HepG2 (cell line): ENCODE results near the gene FAM222B. TPM values are rescaled to one million over a fixed set of nuclear protein-coding genes. Genes with fewer than 3 reads are reported as not detected.
A peak's percentile ranks its signal among the peaks of the same experiment; 100 is the strongest.

Experiments
- CAMTA2 ChIP-seq: sonication (generic); formaldehyde crosslinking; IDR thresholded peaks from 2 replicates; pipeline ENCODE4 v1.4.0; 2020; ENCODE audit warnings: mild to moderate bottlenecking, missing genetic modification reagents, borderline replicate concordance
- CC2D1A ChIP-seq: sonication (generic); formaldehyde crosslinking; IDR thresholded peaks from 2 replicates; pipeline ENCODE4 v1.8.1; 2023; ENCODE audit warnings: mild to moderate bottlenecking, missing genetic modification reagents
- ELF4 ChIP-seq: sonication (generic); formaldehyde crosslinking; IDR thresholded peaks from 2 replicates; pipeline ENCODE4 v1.5.0; 2020; ENCODE audit warnings: missing genetic modification reagents, mild to moderate bottlenecking, moderate library complexity, borderline replicate concordance
- ETV5 ChIP-seq: IDR thresholded peaks from 2 replicates; pipeline ENCODE4 v1.6.1; 2018; ENCODE audit warnings: missing biosample characterization, missing genetic modification reagents, inconsistent platforms, borderline replicate concordance
- FLYWCH1 ChIP-seq: sonication (generic); formaldehyde crosslinking; IDR thresholded peaks from 2 replicates; pipeline ENCODE4 v1.8.1; 2023; ENCODE audit warnings: mild to moderate bottlenecking, missing genetic modification reagents
- GPN1 ChIP-seq: sonication (generic); formaldehyde crosslinking; IDR thresholded peaks from 2 replicates; pipeline ENCODE4 v1.5.1; 2020; ENCODE audit warnings: missing genetic modification reagents, borderline replicate concordance
- KDM6A ChIP-seq: IDR thresholded peaks from 2 replicates; pipeline ENCODE4 v1.6.1; 2016; ENCODE audit warnings: low read depth
- LBX2 ChIP-seq: sonication (generic); formaldehyde crosslinking; IDR thresholded peaks from 2 replicates; pipeline ENCODE4 v1.5.0; 2020; ENCODE audit warnings: missing genetic modification reagents, mild to moderate bottlenecking, borderline replicate concordance
- NFE2L2 ChIP-seq: fragments of 150-350 bp; IDR thresholded peaks from 2 replicates; pipeline ENCODE4 v1.6.1; 2014; ENCODE audit warnings: low read length
- POLR2G ChIP-seq: fragments of 200-400 bp; formaldehyde crosslinking; IDR thresholded peaks from 2 replicates; pipeline ENCODE4 v1.6.1; 2018; ENCODE audit warnings: mild to moderate bottlenecking, low read depth, low read length, moderate library complexity
- PRMT3 ChIP-seq: sonication (generic); formaldehyde crosslinking; IDR thresholded peaks from 2 replicates; pipeline ENCODE4 v1.8.1; 2022; ENCODE audit warnings: low read depth, mild to moderate bottlenecking, moderate library complexity, missing genetic modification reagents, borderline replicate concordance
- RCOR2 ChIP-seq: IDR thresholded peaks from 2 replicates; pipeline ENCODE4 v1.6.1; 2016; ENCODE audit warnings: missing biosample characterization, missing genetic modification reagents
- REPIN1 ChIP-seq: sonication (generic); formaldehyde crosslinking; IDR thresholded peaks from 2 replicates; pipeline ENCODE4 v1.8.0; 2022; ENCODE audit warnings: missing genetic modification reagents, low read depth, mild to moderate bottlenecking, borderline replicate concordance
- SP4 ChIP-seq: sonication (generic); formaldehyde crosslinking; IDR thresholded peaks from 2 replicates; pipeline ENCODE4 v1.8.1; 2023; ENCODE audit warnings: mild to moderate bottlenecking, missing genetic modification reagents
- TFDP1 ChIP-seq: IDR thresholded peaks from 2 replicates; pipeline ENCODE4 v1.6.1; 2016; ENCODE audit warnings: missing compliant biosample characterization, missing genetic modification reagents, borderline replicate concordance
- ZBED4 ChIP-seq: sonication (generic); formaldehyde crosslinking; IDR thresholded peaks from 2 replicates; pipeline ENCODE4 v1.4.0; 2020; ENCODE audit warnings: missing genetic modification reagents, borderline replicate concordance
- ZBTB1 ChIP-seq: sonication (generic); formaldehyde crosslinking; IDR thresholded peaks from 2 replicates; pipeline ENCODE4 v1.4.0; 2020; ENCODE audit warnings: missing genetic modification reagents, borderline replicate concordance
- ZFP82 ChIP-seq: sonication (generic); formaldehyde crosslinking; IDR thresholded peaks from 2 replicates; pipeline ENCODE4 v1.5.1; 2020; ENCODE audit warnings: mild to moderate bottlenecking, missing genetic modification reagents, borderline replicate concordance
- ZNF235 ChIP-seq: sonication (generic); formaldehyde crosslinking; IDR thresholded peaks from 2 replicates; pipeline ENCODE4 v1.8.1; 2023; ENCODE audit warnings: mild to moderate bottlenecking, missing genetic modification reagents, borderline replicate concordance
- ZNF530 ChIP-seq: sonication (generic); formaldehyde crosslinking; IDR thresholded peaks from 2 replicates; pipeline ENCODE4 v1.5.0; 2020; ENCODE audit warnings: low read depth, mild to moderate bottlenecking, missing genetic modification reagents
- ZNF552 ChIP-seq: sonication (generic); formaldehyde crosslinking; IDR thresholded peaks from 2 replicates; pipeline ENCODE4 v1.9.0; 2022; ENCODE audit warnings: missing genetic modification reagents, mild to moderate bottlenecking, borderline replicate concordance
- ZNF7 ChIP-seq: IDR thresholded peaks from 2 replicates; pipeline ENCODE4 v1.6.1; 2016; ENCODE audit warnings: missing biosample characterization, missing genetic modification reagents
- ZNF788 ChIP-seq: sonication (generic); formaldehyde crosslinking; IDR thresholded peaks from 2 replicates; pipeline ENCODE4 v1.5.0; 2020; ENCODE audit warnings: mild to moderate bottlenecking, missing genetic modification reagents, borderline replicate concordance
- ZNF883 ChIP-seq: sonication (generic); formaldehyde crosslinking; IDR thresholded peaks from 2 replicates; pipeline ENCODE4 v1.5.1; 2020; ENCODE audit warnings: mild to moderate bottlenecking, missing genetic modification reagents; ENCODE audit errors: not compliant biosample characterization
- ZSCAN20 ChIP-seq: sonication (generic); formaldehyde crosslinking; IDR thresholded peaks from 2 replicates; pipeline ENCODE4 v1.4.0; 2020; ENCODE audit warnings: missing genetic modification reagents, mild to moderate bottlenecking, borderline replicate concordance
- polyA plus RNA-seq, 8 experiments: library from polyadenylated mRNA; depleted of rRNA in 3 of 8; stranded (reverse) in 7 of 8; unstranded in 1 of 8; fragments of >200 nt; fragmentation: Illumina TruSeq in 4 of 8; extraction: Trizol in 4 of 8; gene quantifications; 2 replicates each; pipeline versions ENCODE4 v1.2.1 to v1.2.3, GENCODE V29; 2011 to 2016; ENCODE audit warnings: low read depth in 4 of 8, missing spikeins in 1 of 8, mixed read lengths in 1 of 8; ENCODE audit not compliant: insufficient read depth in 1 of 8
- total RNA-seq, 5 experiments: library from RNA; depleted of rRNA; stranded (reverse); fragments of >200 nt; fragmentation: Illumina TruSeq; extraction: Trizol; gene quantifications; 2 replicates each; pipeline ENCODE4 v1.2.3, GENCODE V29; 2016; ENCODE audit warnings: low read depth in 1 of 5

FAM222B gene
- total and polyA plus RNA-seq, 2 of the 13 experiments (the other 11 are each of a cell fraction or from before 2014, with no cell fraction given) = 3.5 to 7.3 TPM

GRCh38 chr17:28854457-28855335, 12.1 kb upstream of the FAM222B start, which contains the start of gene ERAL1 (continued):
- TF ChIP-seq ZBED4 (CRISPR knock-in tag) = no peak
- TF ChIP-seq ZNF530 (CRISPR knock-in tag) = no peak
- TF ChIP-seq REPIN1 = no peak
- no peak for TF ChIP-seq ZBTB1 (CRISPR knock-in tag)
- no peak for TF ChIP-seq LBX2 (CRISPR knock-in tag)
- no peak; the same call in 1 of the 2 replicates for TF ChIP-seq SP4 (CRISPR knock-in tag)
- TF ChIP-seq RCOR2 (CRISPR knock-in tag) = 0 out of 2 replicates have a peak, but pooled peaks have one; percentile 28
- peak; percentile 49 for TF ChIP-seq ZNF883
- TF ChIP-seq ELF4 (CRISPR knock-in tag) = no peak
- no peak for TF ChIP-seq CC2D1A (CRISPR knock-in tag)
- TF ChIP-seq TFDP1 (CRISPR knock-in tag) = no peak; the same call in 1 of the 2 replicates
- TF ChIP-seq POLR2G = peak; percentile 98
- peak; percentile 49; the same call in 1 of the 2 replicates for TF ChIP-seq ZNF788 (CRISPR knock-in tag)
- TF ChIP-seq ZFP82 = no peak
- TF ChIP-seq ZSCAN20 (CRISPR knock-in tag) = peak; percentile 68; the same call in 1 of the 2 replicates
- TF ChIP-seq PRMT3 (CRISPR knock-in tag) = no peak
- TF ChIP-seq ZNF552 (CRISPR knock-in tag) = no peak
- no peak for TF ChIP-seq ZNF235 (CRISPR knock-in tag)
- TF ChIP-seq GPN1 (CRISPR knock-in tag) = no peak
- TF ChIP-seq FLYWCH1 (CRISPR knock-in tag) = no peak
- TF ChIP-seq CAMTA2 (CRISPR knock-in tag) = no peak
- TF ChIP-seq KDM6A (CRISPR knock-in tag) = no peak
- TF ChIP-seq NFE2L2 = no peak
- TF ChIP-seq ETV5 (CRISPR knock-in tag) = no peak
- TF ChIP-seq ZNF7 (CRISPR knock-in tag) = no peak
